Measurements from ENCODE around the gene MYO5A.

DNA sequence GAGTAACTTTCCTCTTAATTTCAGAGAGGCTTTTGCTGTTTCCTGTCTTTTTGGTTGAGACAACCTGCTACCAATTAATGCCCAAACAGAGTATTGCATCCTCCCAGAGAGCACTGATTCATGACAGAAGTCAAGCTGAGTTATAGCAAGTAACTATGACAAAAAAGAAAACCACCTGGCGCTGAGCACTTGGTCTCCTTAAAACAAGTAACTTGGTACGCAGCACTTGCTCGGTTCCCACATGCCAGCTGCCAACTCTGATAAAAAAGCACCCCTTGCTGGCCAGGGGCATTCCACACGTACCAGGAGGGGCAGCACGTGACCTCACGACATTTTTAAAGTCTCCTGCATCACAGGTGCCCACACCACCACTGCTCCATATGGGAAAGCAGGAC is 219.5 kb downstream of the MYO5A start:
- TF ChIP-seq, protein P1, sequence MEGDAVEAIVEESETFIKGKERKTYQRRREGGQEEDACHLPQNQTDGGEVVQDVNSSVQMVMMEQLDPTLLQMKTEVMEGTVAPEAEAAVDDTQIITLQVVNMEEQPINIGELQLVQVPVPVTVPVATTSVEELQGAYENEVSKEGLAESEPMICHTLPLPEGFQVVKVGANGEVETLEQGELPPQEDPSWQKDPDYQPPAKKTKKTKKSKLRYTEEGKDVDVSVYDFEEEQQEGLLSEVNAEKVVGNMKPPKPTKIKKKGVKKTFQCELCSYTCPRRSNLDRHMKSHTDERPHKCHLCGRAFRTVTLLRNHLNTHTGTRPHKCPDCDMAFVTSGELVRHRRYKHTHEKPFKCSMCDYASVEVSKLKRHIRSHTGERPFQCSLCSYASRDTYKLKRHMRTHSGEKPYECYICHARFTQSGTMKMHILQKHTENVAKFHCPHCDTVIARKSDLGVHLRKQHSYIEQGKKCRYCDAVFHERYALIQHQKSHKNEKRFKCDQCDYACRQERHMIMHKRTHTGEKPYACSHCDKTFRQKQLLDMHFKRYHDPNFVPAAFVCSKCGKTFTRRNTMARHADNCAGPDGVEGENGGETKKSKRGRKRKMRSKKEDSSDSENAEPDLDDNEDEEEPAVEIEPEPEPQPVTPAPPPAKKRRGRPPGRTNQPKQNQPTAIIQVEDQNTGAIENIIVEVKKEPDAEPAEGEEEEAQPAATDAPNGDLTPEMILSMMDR (conservative IDR thresholded peaks at IDR 0.05 in 1 of 2, IDR thresholded peaks at IDR 0.05 in 1 of 2; ENCODE audit: low read depth in 1 of 2, low read length in 2 of 2), result no peak
- no peak for TF ChIP-seq EZH2 (IDR thresholded peaks at IDR 0.05; ENCODE audit: low read length, missing control alignments)

All from fibroblast of lung (primary cell).